GM19351 (cell line): ENCODE data around the gene DEFB112.
A peak's percentile ranks its signal among the peaks of the same experiment; 100 is the strongest.

Source experiments
- ATAC-seq: cut with Tn5 transposase; IDR thresholded peaks from one replicate; pipeline ENCODE4 v1.9.1; 2021; ENCODE audit warnings: mild to moderate bottlenecking, moderate library complexity; ENCODE audit not compliant: unreplicated experiment

Gene DEFB112, protein sequence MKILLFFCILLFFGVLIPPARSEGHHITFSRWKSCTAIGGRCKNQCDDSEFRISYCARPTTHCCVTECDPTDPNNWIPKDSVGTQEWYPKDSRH

DNA sequence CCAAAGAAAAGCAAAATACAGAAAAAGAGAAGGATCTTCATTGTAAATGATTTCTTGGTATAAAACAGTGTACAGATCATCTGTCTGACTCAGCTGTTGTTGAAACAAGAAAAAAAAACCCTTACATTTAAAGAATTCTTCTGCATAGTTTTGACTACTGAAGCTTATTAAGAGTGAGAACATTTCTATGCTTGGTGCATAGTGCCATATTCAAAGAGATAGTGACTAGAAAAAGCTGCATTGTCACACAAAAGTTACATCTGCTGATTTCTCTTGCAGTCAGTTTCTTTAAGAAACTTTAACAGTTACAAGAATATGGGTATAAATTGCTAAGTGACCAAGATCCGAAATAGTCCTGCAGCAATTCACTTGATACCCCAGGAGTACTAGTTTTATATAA, at the start of gene DEFB112:
Gene DEFB112, minus strand, starts transcription at position 101 of the 400 bp plus-strand sequence. Its CDS starts 60 bp downstream, at position 41.
- no peak for ATAC-seq

DNA sequence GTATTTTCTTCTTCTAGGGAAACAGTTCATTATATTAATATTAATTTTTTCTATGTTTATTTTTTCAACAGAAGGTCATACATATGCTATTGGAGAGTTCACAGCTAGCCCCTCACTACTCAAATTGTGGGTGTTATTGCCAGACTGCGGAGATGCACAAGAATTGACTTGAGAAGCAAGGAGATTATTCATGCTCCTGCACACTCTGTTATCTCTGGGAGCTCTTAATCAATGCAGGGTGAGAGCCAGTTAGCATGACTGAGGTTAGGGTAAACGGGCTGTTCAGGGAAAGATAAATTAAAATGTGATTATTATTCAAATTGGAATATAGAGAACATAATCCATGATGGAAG, 48.9 kb upstream of the DEFB112 start:
- no peak for ATAC-seq

DNA sequence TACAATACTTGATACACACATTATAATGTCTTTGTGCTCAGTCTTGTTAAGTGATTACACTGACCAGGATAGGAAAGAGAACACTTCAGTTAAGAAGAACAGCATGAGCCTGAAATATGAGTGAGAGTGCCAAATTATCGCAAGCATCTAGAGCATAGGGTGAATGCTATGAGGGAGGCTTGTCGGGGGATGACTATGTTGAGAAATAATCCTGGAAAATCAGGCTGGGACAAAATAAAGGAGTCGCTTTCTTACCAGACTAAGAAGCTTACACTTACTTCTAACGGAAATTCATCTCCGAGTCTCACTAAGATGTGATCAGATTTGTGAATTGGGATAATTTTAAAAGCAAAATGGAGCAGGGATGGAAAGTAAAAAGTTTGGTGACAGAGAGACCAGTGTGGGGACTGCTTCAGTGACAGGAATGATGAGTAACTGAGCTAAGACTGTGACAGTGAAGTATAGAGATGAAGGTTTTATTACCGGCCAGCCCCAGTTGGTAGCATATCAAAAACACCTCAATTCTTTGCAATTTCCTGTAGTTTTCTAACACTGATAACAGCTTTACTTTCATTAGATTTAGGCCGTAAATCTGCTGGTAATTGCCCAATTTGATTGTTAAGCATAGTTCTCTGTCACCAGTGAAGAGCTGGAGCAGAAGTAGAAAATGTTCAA, 48.4 kb upstream of the DEFB112 start:
- ATAC-seq, result no peak

DNA sequence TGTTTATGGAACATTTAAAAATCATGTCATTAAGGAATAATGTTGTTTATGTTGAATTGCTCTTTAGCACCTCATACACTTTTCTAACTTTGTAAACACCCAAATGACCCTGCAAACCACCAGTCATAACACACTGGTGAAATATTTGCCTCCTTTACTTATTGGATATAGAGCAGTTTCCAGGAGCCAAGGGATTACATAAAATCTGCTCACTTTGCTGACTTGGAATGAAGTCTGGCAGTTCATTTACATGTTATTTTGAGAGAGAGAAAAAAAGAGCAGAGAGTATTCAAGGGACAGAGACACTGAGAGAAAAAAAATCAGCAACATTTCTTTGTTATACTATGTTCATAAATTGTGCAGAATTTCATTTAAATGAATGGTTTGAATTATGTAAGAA, 46.6 kb upstream of the DEFB112 start:
- no peak for ATAC-seq

DNA sequence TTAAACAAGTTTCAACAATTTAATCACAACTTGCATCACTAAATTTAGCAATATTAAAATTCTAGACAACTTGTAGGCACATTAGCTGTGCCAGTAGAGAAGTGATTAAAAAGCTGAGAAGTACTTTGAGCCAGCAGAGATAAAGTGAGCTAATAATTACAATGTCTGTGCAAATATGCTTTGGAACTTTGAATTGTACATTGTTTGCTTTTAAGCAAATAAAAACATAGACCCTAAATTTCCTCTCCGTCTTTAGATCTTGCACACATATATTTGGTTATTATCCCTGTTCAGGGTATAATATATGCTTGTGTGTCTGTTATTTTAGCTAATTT, 44.2 kb upstream of the DEFB112 start:
- ATAC-seq, result no peak

DNA sequence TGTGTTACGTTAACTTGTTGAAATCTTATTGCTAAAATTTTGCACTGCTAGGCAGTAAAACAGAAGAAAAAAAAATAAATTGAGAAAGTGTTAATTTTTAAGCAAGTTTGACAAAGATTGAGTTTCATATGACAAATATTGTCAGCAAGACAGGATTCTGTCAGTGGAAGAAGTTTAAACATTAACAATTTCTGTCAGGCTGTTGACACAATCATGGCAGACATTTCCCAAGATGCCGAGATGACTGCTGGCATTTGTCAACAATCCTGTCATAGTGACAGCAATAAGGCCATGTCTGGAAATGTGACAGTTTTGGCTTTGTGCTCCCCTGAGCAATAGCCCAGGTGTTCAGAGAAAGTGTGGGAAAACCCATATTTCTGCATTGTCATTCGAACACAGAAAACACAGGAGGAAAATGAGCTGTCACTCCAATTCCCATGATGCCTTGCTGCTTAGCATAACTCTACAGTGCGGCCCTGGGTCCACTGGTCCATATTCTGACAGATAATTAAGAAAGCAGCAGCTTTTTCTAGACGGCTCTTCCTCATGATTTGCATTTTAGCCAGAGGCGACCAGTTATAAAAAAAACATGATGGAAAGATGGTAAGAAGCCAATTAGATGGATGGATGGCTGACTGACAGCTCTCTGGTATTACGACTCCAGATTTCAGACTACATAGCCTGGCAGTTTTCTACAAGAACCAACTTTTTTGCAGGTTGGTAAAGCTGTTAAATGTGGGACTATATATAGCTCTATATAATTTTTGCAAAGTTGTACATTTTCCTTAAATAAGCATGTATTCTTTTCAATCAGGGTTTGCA, 43.6 kb upstream of the DEFB112 start:
- no peak for ATAC-seq

DNA sequence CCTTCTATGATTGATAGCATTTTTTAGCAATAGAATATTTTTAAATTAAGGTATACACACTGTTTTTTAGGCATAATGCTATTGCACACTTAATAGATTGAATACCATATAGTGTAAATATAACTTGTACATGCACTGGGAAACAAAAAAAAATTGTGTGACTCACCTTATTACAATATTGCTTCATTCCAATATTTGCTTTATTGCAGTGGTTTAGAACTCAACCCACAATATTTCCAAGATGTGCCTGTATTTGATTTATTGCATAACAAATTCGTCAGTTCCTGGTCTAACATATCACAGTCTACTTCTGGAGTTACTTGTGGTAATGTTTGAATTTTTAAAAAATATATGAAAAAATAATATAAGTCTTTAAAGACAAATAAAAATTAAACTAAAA, 41.9 kb upstream of the DEFB112 start:
- no peak for ATAC-seq

DNA sequence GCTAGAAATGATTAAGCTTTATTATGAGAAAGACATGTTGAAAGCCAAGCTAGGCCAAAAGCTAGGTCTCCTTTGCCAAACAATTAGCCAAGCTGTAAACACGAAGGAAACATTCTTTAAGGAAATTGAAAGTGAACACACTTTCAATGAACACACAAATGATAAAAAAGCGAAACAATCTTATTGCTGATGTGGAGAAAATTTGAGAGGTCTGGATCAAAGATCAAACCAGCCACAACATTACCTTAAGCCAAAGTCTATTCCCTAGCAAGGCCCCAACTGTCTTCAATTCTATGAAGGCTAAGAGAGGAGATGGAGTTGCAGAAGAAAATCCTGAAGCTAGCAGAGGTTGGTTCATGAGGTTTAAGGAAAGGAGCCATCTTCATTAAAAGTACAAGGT, 40.2 kb upstream of the DEFB112 start:
- no peak for ATAC-seq

DNA sequence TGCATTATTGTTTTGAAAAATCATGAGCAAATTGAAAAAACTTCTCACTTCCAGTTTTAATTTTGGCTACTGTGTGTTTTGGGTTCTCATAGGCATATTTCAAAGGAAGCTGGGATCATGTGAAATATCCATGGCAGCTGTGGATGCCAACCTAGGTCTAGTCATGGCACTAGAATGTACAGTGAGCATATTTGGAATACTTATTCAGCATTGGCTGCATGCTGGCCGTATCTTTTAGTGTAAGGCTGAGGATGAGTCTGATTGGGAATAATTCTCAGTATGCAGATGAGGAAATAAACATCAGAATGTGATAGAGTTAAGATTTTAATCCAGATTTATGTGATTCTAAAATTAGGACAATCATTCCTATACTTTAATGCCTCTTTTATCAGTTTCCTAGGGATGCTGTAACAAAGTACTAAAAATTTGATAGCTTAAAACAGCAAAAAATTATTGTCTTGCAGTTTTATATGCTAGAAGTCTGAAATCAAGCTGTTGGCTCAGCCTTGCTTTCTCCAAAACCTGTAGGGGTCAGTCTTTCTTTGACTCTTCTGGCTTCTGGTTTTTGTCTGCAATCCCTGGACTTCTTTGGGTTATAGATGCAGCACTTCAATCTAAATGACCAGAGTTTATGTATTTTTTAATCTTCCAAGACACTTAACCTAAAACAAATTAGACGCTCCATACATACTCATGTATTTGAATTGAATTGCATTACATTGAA, 37.7 kb upstream of the DEFB112 start:
- no peak for ATAC-seq

DNA sequence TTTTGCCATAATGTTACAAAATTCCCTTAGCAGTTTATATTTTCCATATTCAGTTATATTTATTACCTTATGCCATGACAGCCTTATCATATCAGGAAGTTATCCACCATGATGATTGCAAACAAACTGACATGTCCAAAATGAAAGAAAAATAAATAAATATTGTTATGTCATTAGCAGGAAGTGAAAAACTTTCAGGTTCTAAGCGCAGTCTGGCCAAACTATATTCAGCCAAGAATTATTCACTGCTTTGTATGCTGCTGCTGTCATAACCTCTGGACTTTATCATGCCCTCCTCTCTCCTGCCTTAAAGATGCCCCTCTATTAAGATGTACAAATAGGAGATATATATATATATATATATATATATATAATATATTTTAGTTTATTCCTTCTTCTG, 27.7 kb upstream of the DEFB112 start:
- ATAC-seq, result peak; percentile 44

DNA sequence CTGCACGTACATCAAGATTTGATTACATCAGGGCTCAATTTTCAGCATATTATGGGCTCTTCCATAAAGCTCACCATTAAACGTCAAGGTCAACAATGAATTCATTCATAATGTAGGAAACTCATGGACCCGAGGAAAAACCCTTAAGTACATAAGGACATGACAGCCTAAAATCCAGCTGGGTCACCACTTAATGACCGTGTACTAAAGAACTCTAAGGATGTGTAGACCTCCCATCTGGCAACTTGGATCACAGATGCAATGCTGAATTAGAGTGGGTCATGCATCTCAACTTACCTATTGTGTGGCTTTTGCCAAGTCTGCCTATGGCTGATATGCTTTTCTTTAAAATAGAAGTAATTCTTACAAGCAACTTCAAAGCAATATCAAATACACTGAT, 26.7 kb upstream of the DEFB112 start:
- ATAC-seq, result no peak

DNA sequence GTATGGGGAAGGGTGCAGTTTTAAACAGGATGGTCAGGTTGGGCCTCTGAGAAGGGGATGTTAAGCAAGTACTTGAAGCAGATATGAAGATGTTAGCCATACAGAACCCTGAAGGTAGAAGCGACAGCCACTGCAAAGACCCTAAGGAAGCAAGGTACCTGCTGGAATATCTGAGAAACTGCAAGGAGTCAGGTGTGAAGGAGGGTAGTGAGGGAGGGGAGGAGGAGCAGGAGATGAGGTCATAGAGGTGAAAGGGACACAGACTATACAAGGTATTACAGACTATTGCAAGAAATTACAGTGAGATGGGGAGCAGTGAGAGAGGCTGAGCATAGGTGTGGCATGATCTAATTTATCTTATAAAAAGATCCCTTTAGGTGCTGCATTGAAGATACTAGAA, 22.2 kb upstream of the DEFB112 start:
- no peak for ATAC-seq

DNA sequence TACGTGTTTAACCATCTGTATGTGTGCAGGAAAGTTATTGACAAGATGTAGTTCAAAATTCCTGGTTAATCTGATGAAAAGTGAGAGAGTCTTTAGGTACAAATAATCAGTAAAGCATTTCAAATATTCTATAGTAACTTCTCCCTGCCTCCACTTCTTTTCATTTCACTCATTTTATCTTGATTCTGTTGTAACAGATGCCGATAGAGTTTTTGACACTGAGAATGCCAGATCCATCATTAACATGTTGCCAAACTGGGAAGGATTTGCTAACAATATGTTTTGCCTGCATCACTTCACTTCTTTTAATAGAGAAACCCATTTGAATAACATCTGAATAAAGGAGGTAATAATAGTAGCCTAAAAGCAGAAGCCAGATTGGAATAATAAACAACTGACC, 20.4 kb upstream of the DEFB112 start:
- no peak for ATAC-seq

DNA sequence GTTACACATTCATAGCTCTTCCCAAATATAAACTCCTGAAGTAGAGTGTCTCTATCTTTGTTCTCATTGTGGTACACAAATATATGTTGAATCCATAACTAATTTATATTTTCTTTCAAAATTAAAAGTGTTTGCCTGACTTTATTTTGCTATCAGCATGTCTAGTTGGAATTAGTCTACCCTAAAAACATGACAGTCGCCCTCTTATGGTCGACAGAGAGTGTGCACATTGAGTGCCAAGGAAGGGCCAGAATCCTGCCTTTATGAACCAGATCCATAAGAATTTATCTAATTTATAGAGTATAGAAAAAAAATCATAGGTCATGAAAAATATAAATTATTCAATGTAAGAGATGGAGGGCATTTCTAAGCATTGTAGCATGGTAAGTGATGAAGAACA, 12.3 kb upstream of the DEFB112 start:
- ATAC-seq, result peak; percentile 73

DNA sequence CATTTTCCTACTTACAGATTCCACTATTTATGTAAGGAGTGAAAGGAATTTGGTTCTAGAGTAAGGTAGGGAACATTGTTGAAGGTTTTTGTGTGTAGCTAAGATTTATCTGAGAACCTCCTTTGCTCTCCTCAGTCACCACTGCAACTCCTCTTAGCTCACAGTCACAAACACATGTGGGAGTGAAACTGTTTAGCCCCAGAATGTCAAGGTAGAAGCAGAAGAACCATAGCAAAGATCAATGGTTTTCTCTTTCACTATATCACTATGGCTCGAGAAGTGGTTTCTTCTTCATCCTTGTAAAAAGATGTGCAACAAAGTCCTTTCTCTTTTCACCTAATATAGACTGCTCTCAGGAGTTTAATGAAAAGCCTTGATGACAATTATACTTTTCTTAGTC, 6.5 kb upstream of the DEFB112 start:
- peak; percentile 85 for ATAC-seq

DNA sequence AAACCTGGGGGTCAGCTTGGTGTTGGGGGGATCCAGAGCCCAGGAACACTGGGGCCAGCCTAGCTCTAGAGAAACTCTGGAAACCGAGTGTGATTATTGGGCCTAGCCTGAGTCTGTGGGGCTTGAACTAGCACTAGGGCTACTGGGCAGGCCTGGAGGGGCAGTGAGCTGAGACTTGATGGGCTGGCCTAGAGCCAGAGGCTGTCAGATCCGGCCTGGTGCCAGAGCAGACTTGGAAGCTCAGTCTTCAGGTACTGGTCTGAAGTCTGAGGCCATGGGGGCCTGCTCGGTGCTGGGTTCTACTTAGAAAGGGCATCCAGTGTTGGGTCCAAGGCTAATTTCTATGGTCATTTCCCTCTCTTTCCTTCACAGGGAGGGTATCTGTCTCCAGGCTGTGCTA, 2.7 kb downstream of the DEFB112 start:
- no peak for ATAC-seq

DNA sequence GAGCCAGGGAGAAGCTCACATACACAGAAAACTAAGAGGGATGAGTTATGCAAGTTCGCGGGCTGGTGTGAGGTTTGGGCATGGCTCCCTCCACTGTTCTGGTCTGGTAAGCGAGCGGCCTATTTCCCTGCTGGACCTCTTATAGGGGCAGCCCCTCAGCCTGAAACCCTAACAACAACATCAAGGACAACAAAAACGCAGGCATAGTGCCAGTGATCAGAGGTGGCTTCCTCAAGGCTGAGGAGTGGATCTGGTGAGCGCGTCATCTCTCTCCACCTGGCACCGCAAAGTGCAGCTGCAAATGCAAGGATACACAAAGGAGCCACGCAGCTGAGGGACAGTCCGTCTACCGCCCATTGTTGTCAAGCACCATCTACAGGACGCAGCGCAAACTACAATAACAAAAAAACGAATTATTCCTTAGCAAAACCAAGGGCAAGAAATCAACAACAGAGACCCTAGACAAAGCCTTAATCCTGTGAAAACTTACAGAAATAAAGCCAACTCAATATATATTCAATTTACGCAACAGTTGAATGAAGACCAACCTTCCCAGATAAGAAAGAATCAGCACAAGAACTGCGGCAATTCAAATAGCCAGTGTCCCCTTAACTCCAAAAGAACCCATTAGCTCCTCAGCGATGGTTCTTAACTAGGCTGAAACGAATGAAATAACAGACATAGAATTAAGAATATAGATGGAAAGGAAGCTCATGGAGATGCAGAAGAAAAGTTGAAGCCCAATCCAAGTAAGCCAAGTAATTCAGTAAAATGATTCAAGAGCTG, 18.8 kb downstream of the DEFB112 start:
- peak; percentile 85 for ATAC-seq

DNA sequence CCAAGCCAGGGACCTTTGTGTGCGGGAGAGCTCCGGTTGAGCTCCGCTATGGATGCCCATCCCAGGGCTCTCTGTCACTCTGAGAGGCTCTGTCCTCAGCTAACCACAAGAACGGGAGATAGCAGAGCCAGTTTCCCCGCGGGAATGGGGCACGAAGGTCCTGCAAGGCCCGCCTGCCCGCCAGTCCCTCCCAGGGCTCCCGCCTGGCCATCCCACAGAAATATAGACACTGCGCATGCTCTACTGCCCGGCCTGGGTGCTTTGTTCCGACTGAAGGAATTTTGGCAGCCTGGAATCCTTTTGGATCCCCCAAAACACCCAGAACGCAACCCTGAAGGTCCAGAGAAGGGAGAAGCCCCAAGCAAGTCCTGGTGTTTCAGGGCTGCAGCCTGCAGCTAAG, 19.4 kb downstream of the DEFB112 start:
- no peak for ATAC-seq

DNA sequence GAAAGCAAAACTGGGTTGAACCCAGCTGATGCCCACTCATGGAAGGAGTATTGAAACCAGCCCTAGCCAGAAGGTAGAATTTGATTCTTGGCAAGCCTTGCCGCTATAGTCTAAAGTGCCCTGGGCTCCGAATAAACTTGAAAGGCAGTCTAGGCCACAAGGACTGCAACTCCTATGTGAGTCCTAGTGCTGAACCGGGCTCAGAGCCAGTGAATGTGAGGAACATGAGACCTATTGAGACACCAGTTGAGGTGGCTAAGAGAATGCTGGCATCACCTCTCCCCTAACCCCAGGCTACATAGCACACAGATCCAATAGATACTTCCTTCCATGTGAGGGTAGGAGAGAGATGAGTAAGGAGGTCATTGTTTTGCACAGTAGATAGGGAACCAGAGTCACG, 24.5 kb downstream of the DEFB112 start:
- no peak for ATAC-seq

DNA sequence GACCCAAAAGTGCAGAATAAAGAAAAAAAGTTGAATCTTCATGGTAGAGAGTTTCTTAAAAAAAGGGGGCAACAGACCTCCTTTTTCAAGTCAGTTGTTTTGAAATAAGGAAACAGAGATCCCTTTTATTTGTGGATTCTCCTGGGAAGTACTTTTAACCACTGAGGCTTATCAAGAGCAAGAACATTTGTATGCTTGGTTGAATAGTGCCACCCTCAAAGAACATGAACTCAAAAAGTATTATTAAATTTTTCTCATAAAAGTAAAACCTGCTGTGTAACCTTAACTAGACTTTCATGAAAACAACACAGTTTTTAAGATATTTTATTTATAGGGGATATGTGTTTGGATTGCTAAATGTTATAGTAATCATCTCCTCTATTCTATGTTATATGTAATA, 27.8 kb downstream of the DEFB112 start, which contains the start of gene DEFB110:
Gene DEFB110, minus strand, starts transcription at position 101 of the 400 bp plus-strand sequence. Its CDS starts 59 bp downstream, at position 42.
- no peak for ATAC-seq

DNA sequence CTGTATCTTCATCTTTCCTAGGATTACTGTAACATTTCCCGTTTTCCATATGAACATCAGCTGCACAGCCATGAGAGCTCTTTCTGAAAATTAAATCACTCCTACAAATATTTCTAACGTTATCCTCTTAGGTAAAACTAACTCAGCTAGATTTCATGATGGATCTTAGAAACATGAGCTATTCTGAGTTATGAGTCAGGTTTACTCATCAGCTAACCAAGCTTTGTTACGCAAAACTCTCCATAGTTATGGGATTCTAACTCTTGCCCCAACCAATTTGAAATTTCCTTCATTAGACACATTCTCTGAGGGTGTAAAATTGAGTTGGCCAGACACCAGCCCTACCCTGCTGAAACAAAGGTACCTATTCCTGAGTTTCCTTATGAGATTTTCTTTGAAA, 41.9 kb downstream of the DEFB112 start:
- ATAC-seq, result no peak
